Upper lobe of right lung (tissue), 1 donor: Measurements from ENCODE around the gene CAMTA1. TPM values are rescaled to one million over a fixed set of nuclear protein-coding genes. Genes with fewer than 3 reads are reported as not detected.

Source experiments
- ATAC-seq: fragments of 200-7000 bp; cut with Tn5 transposase; one replicate; pipeline ENCODE4 v1.9.1; 2020; ENCODE audit warnings: mild to moderate bottlenecking, moderate library complexity
- DNase-seq: peaks from one replicate; pipeline ENCODE4 v3.0.0-alpha.2; 2020
- H3K27ac ChIP-seq: fragments of 200-600 bp; one replicate; pipeline ENCODE4 v1.8.0; 2022
- H3K27me3 ChIP-seq: fragments of 200-600 bp; one replicate; pipeline ENCODE4 v1.8.0; 2022; ENCODE audit warnings: mild to moderate bottlenecking
- H3K36me3 ChIP-seq: fragments of 200-600 bp; one replicate; pipeline ENCODE4 v1.8.0; 2022
- H3K4me1 ChIP-seq: fragments of 200-600 bp; one replicate; pipeline ENCODE4 v1.8.0; 2022
- H3K4me3 ChIP-seq: fragments of 200-600 bp; one replicate; pipeline ENCODE4 v1.8.0; 2022; ENCODE audit warnings: mild to moderate bottlenecking
- H3K9me3 ChIP-seq: fragments of 200-600 bp; one replicate; pipeline ENCODE4 v1.8.0; 2022
- CTCF ChIP-seq: fragments of 200-600 bp; IDR thresholded peaks from one replicate; pipeline ENCODE4 v1.8.0; 2022; ENCODE audit warnings: antibody characterized with exemption
- intact Hi-C: fragments of 100-400 bp; cut with DNase I; formaldehyde crosslinking; loops from one replicate; pipeline ENCODE4 v1.11.0; 2022
- total RNA-seq: library from RNA; stranded (reverse); fragmentation: NEBNext Ultra II Directional; extraction: Animal tissue kit (Norgen Biotek cat#: 25700); gene quantifications from one replicate; pipeline ENCODE4 v1.2.1, GENCODE V29; 2021
- donor health status: DM: no; HTN: yes; CAD: no; lungs with severe emphysema.

The CAMTA1 gene
- total RNA-seq, 1 donor from 2014 or later: 63.4 TPM

- Histone ChIP-seq H3K4me1 (no peaks in the 10 kb centered on the region), H3K27me3 (no peaks in the 10 kb centered on the region), H3K4me3 (no peak overlapping the region), H3K9me3 (no peaks in the 10 kb centered on the region), H3K27ac (no peak overlapping the region), H3K36me3 (no peaks in the 10 kb centered on the region)
- ATAC-seq (no peak), DNase-seq (no peak)
- no peak for TF ChIP-seq CTCF
- intact Hi-C loops: no loop called here
These were observed 741.8 kb downstream of the CAMTA1 start for GRCh38 chr1:7526867-7527732.

GRCh38 chr1:7527733-7528045, 742.4 kb downstream of the CAMTA1 start:
- ATAC-seq: no peak
- H3K36me3 ChIP-seq: no peaks in the 10 kb centered on the region
- intact Hi-C loops: no loop called here
- no peaks in the 10 kb centered on the region for H3K27me3 ChIP-seq
- no peak for TF ChIP-seq CTCF
- H3K4me1 ChIP-seq: no peaks in the 10 kb centered on the region
- H3K9me3 ChIP-seq: no peaks in the 10 kb centered on the region
- H3K27ac ChIP-seq: no peak overlapping the region
- no peak overlapping the region for H3K4me3 ChIP-seq
- DNase-seq: no peak

GRCh38 chr1:7528386-7529198, 743.3 kb downstream of the CAMTA1 start:
- H3K27ac ChIP-seq: no peak overlapping the region
- DNase-seq: no peak
- H3K4me1 ChIP-seq: no peaks in the 10 kb centered on the region
- intact Hi-C loops: no loop called here
- H3K9me3 ChIP-seq: no peaks in the 10 kb centered on the region
- no peak for ATAC-seq
- H3K4me3 ChIP-seq: no peak overlapping the region
- no peaks in the 10 kb centered on the region for H3K36me3 ChIP-seq
- H3K27me3 ChIP-seq: no peaks in the 10 kb centered on the region
- TF ChIP-seq CTCF: no peak

- DNase-seq (no peak), ATAC-seq (no peak)
- intact Hi-C loops: no loop called here
- H3K4me3 ChIP-seq: no peak overlapping the region
- H3K27me3 ChIP-seq: no peaks in the 10 kb centered on the region
- H3K9me3 ChIP-seq: no peaks in the 10 kb centered on the region
- no peak for TF ChIP-seq CTCF
- H3K4me1 ChIP-seq: peaks cover 5% of the 10 kb centered on the region
- no peaks in the 10 kb centered on the region for H3K36me3 ChIP-seq
- H3K27ac ChIP-seq: no peak overlapping the region
These were observed 744.7 kb downstream of the CAMTA1 start for GRCh38 chr1:7529917-7530316.

GRCh38 chr1:7531562-7532340, 746.5 kb downstream of the CAMTA1 start:
- no peak overlapping the region for H3K4me3 ChIP-seq
- intact Hi-C loops: no loop called here
- no peaks in the 10 kb centered on the region for H3K27me3 ChIP-seq
- DNase-seq: no peak
- peaks cover 5% of the 10 kb centered on the region for H3K4me1 ChIP-seq
- H3K27ac ChIP-seq: no peak overlapping the region
- ATAC-seq: no peak
- no peaks in the 10 kb centered on the region for H3K36me3 ChIP-seq
- TF ChIP-seq CTCF: no peak
- H3K9me3 ChIP-seq: no peaks in the 10 kb centered on the region
